HepG2 (cell line): ENCODE results near the gene KCNIP3. TPM values are rescaled to one million over a fixed set of nuclear protein-coding genes. Genes with fewer than 3 reads are reported as not detected.

Source experiments
- ATAC-seq: fragments of 200-7000 bp; cut with Tn5 transposase; 3 replicates; pipeline ENCODE4 v1.9.1; 2020; ENCODE audit warnings: mild to moderate bottlenecking, moderate library complexity
- BruUV-seq: library from RNA; stranded (reverse); fragments of 400-500 nt; replicated peaks from 2 replicates; lab custom pipeline; 2021; lab: Mats Ljungman, UMichigan
- CTCF ChIA-PET: fragments of 300-600 bp; formaldehyde crosslinking; extraction: SDS; loops from one replicate; lab custom pipeline; 2021; ENCODE audit warnings: low total read pairs, inconsistent platforms, low intra/inter-chr PET ratio; lab: Yijun Ruan, JAX
- POLR2A ChIA-PET: fragments of 350-600 bp; sonication (Branson Sonifier 250); formaldehyde crosslinking; loops from one replicate; lab custom pipeline; 2020; ENCODE audit warnings: antibody characterized with exemption, inconsistent platforms; lab: Yijun Ruan, JAX
- DNase-seq: peaks from one replicate; pipeline ENCODE4 v3.0.0-alpha.2; 2015; ENCODE audit warnings: low spot score
- FAIRE-seq: peaks from 3 replicates; lab custom pipeline; 2011; peaks lifted over from hg19 to GRCh38; lab: Jason Lieb, UNC
- H2AFZ ChIP-seq: one replicate; pipeline ENCODE4 v1.6.1; 2011; ENCODE audit warnings: low read length, inconsistent platforms
- H3K27ac ChIP-seq: fragments of 300-600 bp; 3 replicates; pipeline ENCODE4 v1.8.0; 2011; ENCODE audit warnings: mixed run types, mild to moderate bottlenecking, mixed read lengths, low read length, inconsistent platforms; ENCODE audit not compliant: insufficient read depth; ENCODE audit errors: extremely low read length
- H3K27me3 ChIP-seq, 2 experiments: fragments of 200-600 bp in 1 of 2; 2 replicates in 1 of 2; 3 replicates in 1 of 2; pipeline versions ENCODE4 v1.6.0 to v1.8.0; 2011; ENCODE audit warnings: low read length in 2 of 2, mild to moderate bottlenecking in 2 of 2, moderate library complexity in 2 of 2, inconsistent platforms in 1 of 2; ENCODE audit not compliant: insufficient read depth in 2 of 2, control insufficient read depth in 1 of 2
- H3K36me3 ChIP-seq, 2 experiments: fragments of 200-600 bp in 1 of 2; replicated peaks in 1 of 2; 2 replicates in 1 of 2; 3 replicates in 1 of 2; pipeline versions ENCODE4 v1.5.1 to v1.8.0; 2011; ENCODE audit warnings: low read length in 2 of 2, inconsistent platforms in 1 of 2; ENCODE audit not compliant: insufficient read depth in 2 of 2, control insufficient read depth in 1 of 2
- H3K4me1 ChIP-seq: 2 replicates; pipeline ENCODE4 v1.5.1; 2012; ENCODE audit warnings: low read length, inconsistent platforms; ENCODE audit not compliant: insufficient read depth
- H3K4me2 ChIP-seq: 2 replicates; pipeline ENCODE4 v1.6.0; 2011; ENCODE audit warnings: low read depth, low read length, inconsistent platforms
- H3K4me3 ChIP-seq, 3 experiments: fragments of 200-600 bp in 1 of 3; sonication (generic), shearing (Covaris generic) in 1 of 3; replicated peaks in 1 of 3; 2 replicates each; pipeline ENCODE4 v1.5.1; 2011 to 2016; ENCODE audit warnings: low read length in 3 of 3, inconsistent platforms in 2 of 3, low read depth in 2 of 3, mild to moderate bottlenecking in 2 of 3, control low read depth in 1 of 3, mixed read lengths in 1 of 3; ENCODE audit not compliant: insufficient read depth in 1 of 3
- H3K79me2 ChIP-seq: one replicate; pipeline ENCODE4 v1.6.1; 2011; ENCODE audit warnings: low read length, inconsistent platforms; ENCODE audit not compliant: insufficient read depth
- H3K9ac ChIP-seq: 2 replicates; pipeline ENCODE4 v1.6.0; 2011; ENCODE audit warnings: mild to moderate bottlenecking, low read depth, low read length, inconsistent platforms; ENCODE audit not compliant: insufficient read depth
- H3K9me3 ChIP-seq: 2 replicates; pipeline ENCODE4 v1.5.1; 2012; ENCODE audit warnings: mild to moderate bottlenecking, low read length
- H4K20me1 ChIP-seq: 2 replicates; pipeline ENCODE4 v1.6.0; 2011; ENCODE audit warnings: inconsistent platforms, mild to moderate bottlenecking, low read length, moderate library complexity; ENCODE audit not compliant: insufficient read depth
- FOXO4 ChIP-seq: sonication (generic); formaldehyde crosslinking; conservative IDR thresholded peaks from 2 replicates; pipeline ENCODE4 v1.8.1; 2023; ENCODE audit warnings: missing genetic modification reagents
- HNF1A ChIP-seq, 2 experiments: sonication (generic) in 1 of 2; formaldehyde crosslinking in 1 of 2; IDR thresholded peaks; 2 replicates each; pipeline versions ENCODE4 v1.4.0 to v1.6.1; 2016 to 2020; ENCODE audit warnings: borderline replicate concordance in 1 of 2, low read depth in 1 of 2, mild to moderate bottlenecking in 1 of 2, missing genetic modification reagents in 1 of 2
- MED8 ChIP-seq: sonication (generic); formaldehyde crosslinking; IDR thresholded peaks from 2 replicates; pipeline ENCODE4 v1.8.1; 2023; ENCODE audit warnings: mild to moderate bottlenecking, missing genetic modification reagents; ENCODE audit not compliant: insufficient replicate concordance
- POGK ChIP-seq: sonication (generic); formaldehyde crosslinking; conservative IDR thresholded peaks from 2 replicates; pipeline ENCODE4 v1.8.0; 2022; ENCODE audit warnings: mild to moderate bottlenecking, moderate library complexity, missing genetic modification reagents
- SALL1 ChIP-seq: sonication (generic); formaldehyde crosslinking; IDR thresholded peaks from 2 replicates; pipeline ENCODE4 v1.8.0; 2022; ENCODE audit warnings: mild to moderate bottlenecking, missing genetic modification reagents
- ZBTB26 ChIP-seq: IDR thresholded peaks from 2 replicates; pipeline ENCODE4 v1.6.1; 2016; ENCODE audit warnings: missing compliant biosample characterization, missing genetic modification reagents, borderline replicate concordance
- ZFP36L1 ChIP-seq: sonication (generic); formaldehyde crosslinking; IDR thresholded peaks from 2 replicates; pipeline ENCODE4 v1.8.0; 2022; ENCODE audit warnings: mild to moderate bottlenecking, missing genetic modification reagents, moderate library complexity
- ZNF260 ChIP-seq: sonication (generic); formaldehyde crosslinking; IDR thresholded peaks from 2 replicates; pipeline ENCODE4 v1.4.0; 2020; ENCODE audit warnings: missing genetic modification reagents, low read depth, mild to moderate bottlenecking, borderline replicate concordance
- ZNF556 ChIP-seq: sonication (generic); formaldehyde crosslinking; IDR thresholded peaks from 2 replicates; pipeline ENCODE4 v1.4.0; 2020; ENCODE audit warnings: mild to moderate bottlenecking, missing genetic modification reagents, borderline replicate concordance
- ZNF704 ChIP-seq: sonication (generic); formaldehyde crosslinking; IDR thresholded peaks from 2 replicates; pipeline ENCODE4 v1.8.1; 2023; ENCODE audit warnings: mild to moderate bottlenecking, inconsistent platforms, moderate library complexity, missing genetic modification reagents, borderline replicate concordance
- WGBS: methylation state at CpG from one replicate; pipeline ENCODE4 v1.1.6; 2017; ENCODE audit warnings: low lambda C conversion rate; 5-methylcytosine and 5-hydroxymethylcytosine counted together
- in situ Hi-C: cut with HindIII; loops from 2 replicates; pipeline ENCODE4 v1.10.0; 2017; ENCODE audit warnings: low pct_unique_long_range_greater_than_20kb; ENCODE audit not compliant: extremely low pct_ligation_motif_present
- intact Hi-C: fragments of 100-400 bp; cut with micrococcal nuclease; formaldehyde crosslinking; loops from one replicate; pipeline ENCODE4 v1.10.0; 2022; ENCODE audit not compliant: unreplicated experiment
- polyA plus RNA-seq, 8 experiments: library from polyadenylated mRNA; depleted of rRNA in 3 of 8; stranded (reverse) in 7 of 8; unstranded in 1 of 8; fragments of >200 nt; fragmentation: Illumina TruSeq in 4 of 8; extraction: Trizol in 4 of 8; gene quantifications; 2 replicates each; pipeline versions ENCODE4 v1.2.1 to v1.2.3, GENCODE V29; 2011 to 2016; ENCODE audit warnings: low read depth in 4 of 8, missing spikeins in 1 of 8, mixed read lengths in 1 of 8; ENCODE audit not compliant: insufficient read depth in 1 of 8
- total RNA-seq, 5 experiments: library from RNA; depleted of rRNA; stranded (reverse); fragments of >200 nt; fragmentation: Illumina TruSeq; extraction: Trizol; gene quantifications; 2 replicates each; pipeline ENCODE4 v1.2.3, GENCODE V29; 2016; ENCODE audit warnings: low read depth in 1 of 5

The KCNIP3 gene
- total and polyA plus RNA-seq, 2 of the 13 experiments (the other 11 are each of a cell fraction or from before 2014, with no cell fraction given), result not detected

- no peak for TF ChIP-seq HNF1A (IDR thresholded peaks at IDR 0.05; ENCODE audit: low read depth)
- TF ChIP-seq HNF1A (CRISPR knock-in tag; IDR thresholded peaks at IDR 0.05; ENCODE audit: borderline replicate concordance), result no peak
- no peak for TF ChIP-seq ZNF556 (CRISPR knock-in tag)
- TF ChIP-seq ZNF260 (CRISPR knock-in tag), result no peak
- no peak for TF ChIP-seq ZFP36L1
- TF ChIP-seq, all 625 proteins: peak for 0
Observed at GRCh38 chr2:95310651-95311050, 13.5 kb downstream of the KCNIP3 start (continued).

- in situ Hi-C loops (no loop called here), intact Hi-C loops (no loop called here)
- ChIA-PET CTCF (no interaction called here), POLR2A (no interaction called here)
- FAIRE-seq, result no peak
- WGBS, result 25% methylated on average over 21 of the region's 26 CpGs
- H3K4me3 ChIP-seq, result no peak overlapping the region
- DNase-seq, result no peak
- H3K27me3 ChIP-seq, result peaks cover 10 to 57% of the 10 kb centered on the region in 2 experiments; a peak in 4 of 5 replicates
- H3K4me2 ChIP-seq, result no peak overlapping the region
- no peak overlapping the region for H3K27ac ChIP-seq
- H2AFZ ChIP-seq, result no peak overlapping the region
- no peaks in the 10 kb centered on the region for H3K4me1 ChIP-seq
- no peaks in the 10 kb centered on the region for H3K79me2 ChIP-seq
- no peak overlapping the region for H3K9ac ChIP-seq
- H3K9me3 ChIP-seq, result no peaks in the 10 kb centered on the region
- no peaks in the 10 kb centered on the region; the same call in 1 of the 2 replicates for H4K20me1 ChIP-seq
- BruUV-seq, result no TSS peak
- no peaks in the 10 kb centered on the region for H3K36me3 ChIP-seq
- no peak for ATAC-seq
- no peak for TF ChIP-seq POGK
- TF ChIP-seq ZNF704 (CRISPR knock-in tag), result no peak
- TF ChIP-seq ZBTB26, result no peak
- TF ChIP-seq SALL1 (CRISPR knock-in tag), result no peak
- no peak for TF ChIP-seq MED8 (CRISPR knock-in tag)
- TF ChIP-seq FOXO4 (CRISPR knock-in tag), result no peak
Observed at GRCh38 chr2:95311815-95312542, 14.8 kb downstream of the KCNIP3 start.
